ENCODE measurements around the gene TXNDC5.
"Not testable (repeated sequence)": the region's sequence is repeated elsewhere in the genome, so short reads cannot be mapped to it uniquely, and the experiment has no call there.

TXNDC5 gene

GRCh38 chr6:7912736-7913517 is 2.3 kb upstream of the TXNDC5 start:
- no peak for DNase-seq

- DNase-seq = no peak
Observed at GRCh38 chr6:7912024-7912423, 1.4 kb upstream of the TXNDC5 start.

GRCh38 chr6:7911345-7911725 is 747 bp upstream of the TXNDC5 start:
- DNase-seq = no peak

- DNase-seq = no peak
Observed at GRCh38 chr6:7910298-7910653, 312 bp downstream of the TXNDC5 start.

- DNase-seq = no peak
Observed at GRCh38 chr6:7909323-7910276, 988 bp downstream of the TXNDC5 start.

- DNase-seq = no peak
Observed at GRCh38 chr6:7907159-7907558, 3.4 kb downstream of the TXNDC5 start.

- no peak for DNase-seq
Observed at GRCh38 chr6:7906741-7907140, 3.8 kb downstream of the TXNDC5 start.

- DNase-seq = no peak
Observed at GRCh38 chr6:7905416-7905815, 5.2 kb downstream of the TXNDC5 start.

- DNase-seq = no peak
Observed at GRCh38 chr6:7904654-7905319, 5.8 kb downstream of the TXNDC5 start.

GRCh38 chr6:7903673-7904072 is 6.9 kb downstream of the TXNDC5 start:
- DNase-seq = no peak

GRCh38 chr6:7902867-7903266 is 7.7 kb downstream of the TXNDC5 start:
- DNase-seq = no peak

- no peak for DNase-seq
Observed at GRCh38 chr6:7902221-7902620, 8.4 kb downstream of the TXNDC5 start.

GRCh38 chr6:7901780-7902179 is 8.8 kb downstream of the TXNDC5 start:
- DNase-seq = no peak

GRCh38 chr6:7901056-7901455 is 9.5 kb downstream of the TXNDC5 start:
- DNase-seq = no peak

- DNase-seq = no peak
Observed at GRCh38 chr6:7900621-7901020, 10.0 kb downstream of the TXNDC5 start.

GRCh38 chr6:7899889-7900213 is 10.7 kb downstream of the TXNDC5 start:
- no peak for DNase-seq

GRCh38 chr6:7899101-7899888 is 11.3 kb downstream of the TXNDC5 start:
- no peak for DNase-seq

GRCh38 chr6:7898193-7898586 is 12.4 kb downstream of the TXNDC5 start:
- not testable (repeated sequence) for DNase-seq

- DNase-seq = no peak
Observed at GRCh38 chr6:7897461-7898192, 13.0 kb downstream of the TXNDC5 start.

- no peak for DNase-seq
Observed at GRCh38 chr6:7896465-7896987, 14.1 kb downstream of the TXNDC5 start.

- DNase-seq = no peak
Observed at GRCh38 chr6:7895125-7895423, 15.5 kb downstream of the TXNDC5 start.
